HUES64 (cell line): ENCODE results near the gene GGT1.
"Not testable (repeated sequence)": the region's sequence is repeated elsewhere in the genome, so short reads cannot be mapped to it uniquely, and the experiment has no call there.

Experiments
- H3K27ac ChIP-seq: 2 replicates; pipeline ENCODE4 v1.7.0; 2013; ENCODE audit warnings: low read depth, low read length, inconsistent platforms
- H3K27me3 ChIP-seq: 2 replicates; pipeline ENCODE4 v1.6.1; 2013; ENCODE audit warnings: mild to moderate bottlenecking, low read length; ENCODE audit not compliant: insufficient read depth
- H3K36me3 ChIP-seq: 2 replicates; pipeline ENCODE4 v1.6.1; 2013; ENCODE audit warnings: mild to moderate bottlenecking, low read length; ENCODE audit not compliant: insufficient read depth
- H3K4me1 ChIP-seq: 2 replicates; pipeline ENCODE4 v1.6.1; 2013; ENCODE audit warnings: mild to moderate bottlenecking, low read length, moderate library complexity; ENCODE audit not compliant: insufficient read depth
- H3K4me3 ChIP-seq: 2 replicates; pipeline ENCODE4 v1.5.1; 2013; ENCODE audit warnings: mild to moderate bottlenecking, low read length, moderate library complexity
- H3K9ac ChIP-seq: 2 replicates; pipeline ENCODE4 v1.6.1; 2013; ENCODE audit warnings: mild to moderate bottlenecking, low read depth, low read length
- H3K9me3 ChIP-seq: 2 replicates; pipeline ENCODE4 v1.6.1; 2013; ENCODE audit warnings: low read depth, low read length; ENCODE audit not compliant: insufficient read depth
- WGBS: fragments of 150-250, 120-280 bp; methylation state at CpG from one replicate; pipeline ENCODE4 v1.1.7; 2013; ENCODE audit warnings: missing lambda C conversion rate; 5-methylcytosine and 5-hydroxymethylcytosine counted together

GGT1 gene

GRCh38 chr22:24592851-24593558 is 10.0 kb upstream of the GGT1 start, which contains the start of gene LRRC75B:
Gene LRRC75B, minus strand, starts transcription at chr22:24593073. Its CDS starts 34 bp downstream, at chr22:24593039.
- peaks cover 4% of the 10 kb centered on the region for H3K36me3 ChIP-seq
- no peaks in the 10 kb centered on the region for H3K27me3 ChIP-seq
- H3K27ac ChIP-seq = peak within 1 kb of the TSS; percentile 73
- peak within 1 kb of the TSS; percentile 66 for H3K4me3 ChIP-seq
- H3K9me3 ChIP-seq = no peaks in the 10 kb centered on the region
- peak within 1 kb of the TSS; percentile 83 for H3K9ac ChIP-seq
- WGBS = 6% methylated on average over 72 of the region's 72 CpGs
- H3K4me1 ChIP-seq = peaks cover 11% of the 10 kb centered on the region

- H3K27me3 ChIP-seq, H3K36me3 ChIP-seq, H3K9me3 ChIP-seq: not testable (repeated sequence)
- peaks cover 11% of the 10 kb centered on the region for H3K4me1 ChIP-seq
- H3K27ac ChIP-seq = peak overlapping the region; percentile 73; the same call in 1 of the 2 replicates
- H3K9ac ChIP-seq = peak overlapping the region; percentile 83
- peak overlapping the region; percentile 66 for H3K4me3 ChIP-seq
- WGBS = 89% methylated on average over 10 of the region's 10 CpGs
These were observed 9.5 kb upstream of the GGT1 start for GRCh38 chr22:24593559-24593835.

- no peaks in the 10 kb centered on the region for H3K36me3 ChIP-seq
- peak overlapping the region; percentile 83; the same call in 1 of the 2 replicates for H3K9ac ChIP-seq
- 80% methylated on average over 16 of the region's 16 CpGs for WGBS
- no peaks in the 10 kb centered on the region for H3K27me3 ChIP-seq
- H3K27ac ChIP-seq = no peak overlapping the region
- no peak overlapping the region for H3K4me3 ChIP-seq
- peaks cover 11% of the 10 kb centered on the region for H3K4me1 ChIP-seq
- no peaks in the 10 kb centered on the region for H3K9me3 ChIP-seq
These were observed 9.0 kb upstream of the GGT1 start for GRCh38 chr22:24593836-24594568.

GRCh38 chr22:24594569-24595120 is 8.3 kb upstream of the GGT1 start:
- Histone ChIP-seq H3K36me3 (no peaks in the 10 kb centered on the region), H3K27me3 (no peaks in the 10 kb centered on the region), H3K4me3 (no peak overlapping the region), H3K9ac (no peak overlapping the region), H3K4me1 (peaks cover 17% of the 10 kb centered on the region), H3K9me3 (no peaks in the 10 kb centered on the region), H3K27ac (no peak overlapping the region)
- WGBS = 76% methylated on average over 7 of the region's 7 CpGs

GRCh38 chr22:24595228-24595627 is 7.8 kb upstream of the GGT1 start:
- no peak overlapping the region for H3K4me3 ChIP-seq
- H3K4me1 ChIP-seq = peaks cover 18% of the 10 kb centered on the region
- H3K9ac ChIP-seq = no peak overlapping the region
- H3K9me3 ChIP-seq = no peaks in the 10 kb centered on the region
- no peaks in the 10 kb centered on the region for H3K27me3 ChIP-seq
- no peak overlapping the region for H3K27ac ChIP-seq
- WGBS = 90% methylated on average over 6 of the region's 6 CpGs
- H3K36me3 ChIP-seq = no peaks in the 10 kb centered on the region

- no peak overlapping the region for H3K9ac ChIP-seq
- no peak overlapping the region for H3K4me3 ChIP-seq
- H3K27ac ChIP-seq = no peak overlapping the region
- 93% methylated on average over 4 of the region's 4 CpGs for WGBS
- H3K4me1 ChIP-seq = peaks cover 18% of the 10 kb centered on the region
- no peaks in the 10 kb centered on the region for H3K27me3 ChIP-seq
- no peaks in the 10 kb centered on the region for H3K36me3 ChIP-seq
- no peaks in the 10 kb centered on the region for H3K9me3 ChIP-seq
These were observed 7.1 kb upstream of the GGT1 start for GRCh38 chr22:24595863-24596262.

GRCh38 chr22:24597076-24597475 is 5.9 kb upstream of the GGT1 start:
- not testable (repeated sequence) for H3K36me3 ChIP-seq, H3K27me3 ChIP-seq, H3K9ac ChIP-seq, H3K9me3 ChIP-seq, H3K27ac ChIP-seq, H3K4me3 ChIP-seq
- H3K4me1 ChIP-seq = peaks cover 17% of the 10 kb centered on the region
- 90% methylated on average over 9 of the region's 9 CpGs for WGBS

- H3K27ac ChIP-seq = no peak overlapping the region
- H3K4me3 ChIP-seq = no peak overlapping the region
- WGBS = 73% methylated on average over 8 of the region's 8 CpGs
- H3K9ac ChIP-seq = no peak overlapping the region
- H3K4me1 ChIP-seq = peaks cover 13% of the 10 kb centered on the region; the same call in 1 of the 2 replicates
- no peaks in the 10 kb centered on the region for H3K27me3 ChIP-seq
- H3K36me3 ChIP-seq = no peaks in the 10 kb centered on the region
- H3K9me3 ChIP-seq = no peaks in the 10 kb centered on the region
These were observed 3.5 kb upstream of the GGT1 start for GRCh38 chr22:24599514-24599913.

- WGBS = 94% methylated on average over 3 of the region's 3 CpGs
- H3K9me3 ChIP-seq, H3K36me3 ChIP-seq, H3K9ac ChIP-seq, H3K27me3 ChIP-seq, H3K27ac ChIP-seq, H3K4me3 ChIP-seq: not testable (repeated sequence)
- peaks cover 13% of the 10 kb centered on the region; the same call in 1 of the 2 replicates for H3K4me1 ChIP-seq
These were observed 2.9 kb upstream of the GGT1 start for GRCh38 chr22:24599958-24600715.

- no peaks in the 10 kb centered on the region for H3K27me3 ChIP-seq
- H3K4me1 ChIP-seq = peaks cover 13% of the 10 kb centered on the region; the same call in 1 of the 2 replicates
- no peak overlapping the region for H3K4me3 ChIP-seq
- no peaks in the 10 kb centered on the region for H3K9me3 ChIP-seq
- H3K9ac ChIP-seq = no peak overlapping the region
- H3K36me3 ChIP-seq = no peaks in the 10 kb centered on the region
- no peak overlapping the region for H3K27ac ChIP-seq
- 90% methylated on average over 12 of the region's 12 CpGs for WGBS
These were observed 1.5 kb upstream of the GGT1 start for GRCh38 chr22:24601217-24602104.
